BJ (cell line): ENCODE results near the gene FZR1. TPM values are rescaled to one million over a fixed set of nuclear protein-coding genes. Genes with fewer than 3 reads are reported as not detected.

Source experiments
- CTCF ChIA-PET: fragments of 350-600 bp; formaldehyde crosslinking; extraction: SDS; loops from one replicate; lab custom pipeline; 2021; ENCODE audit warnings: antibody characterized with exemption, inconsistent platforms; lab: Yijun Ruan, JAX
- POLR2A ChIA-PET: fragments of 300-600 bp; sonication (Branson Sonifier 250); formaldehyde crosslinking; extraction: SDS; loops from one replicate; lab custom pipeline; 2021; ENCODE audit warnings: antibody characterized with exemption; lab: Charles Lee
- DNase-seq: peaks from one replicate; pipeline ENCODE4 v3.0.0-alpha.2; 2011; ENCODE audit warnings: low read depth
- H3K27me3 ChIP-seq: 2 replicates; pipeline ENCODE4 v1.6.0; 2011; ENCODE audit warnings: low read length; ENCODE audit not compliant: control insufficient read depth, insufficient read depth
- H3K36me3 ChIP-seq: 2 replicates; pipeline ENCODE4 v1.5.1; 2011; ENCODE audit warnings: low read length; ENCODE audit not compliant: control insufficient read depth, insufficient read depth
- H3K4me3 ChIP-seq: 2 replicates; pipeline ENCODE4 v1.5.1; 2011; ENCODE audit warnings: low read depth, mild to moderate bottlenecking, control low read depth, low read length
- CTCF ChIP-seq: IDR thresholded peaks from 2 replicates; pipeline ENCODE4 v1.5.1; 2011; ENCODE audit warnings: low read depth, mild to moderate bottlenecking, control low read depth, inconsistent platforms, low read length, moderate library complexity; ENCODE audit not compliant: insufficient read depth
- polyA plus RNA-seq: library from polyadenylated mRNA; depleted of rRNA; stranded (reverse); fragments of >200 nt; gene quantifications from 2 replicates; pipeline ENCODE4 v1.2.3, GENCODE V29; 2011

FZR1 gene
- polyA plus RNA-seq, 1 experiment: 52.3 TPM

DNA sequence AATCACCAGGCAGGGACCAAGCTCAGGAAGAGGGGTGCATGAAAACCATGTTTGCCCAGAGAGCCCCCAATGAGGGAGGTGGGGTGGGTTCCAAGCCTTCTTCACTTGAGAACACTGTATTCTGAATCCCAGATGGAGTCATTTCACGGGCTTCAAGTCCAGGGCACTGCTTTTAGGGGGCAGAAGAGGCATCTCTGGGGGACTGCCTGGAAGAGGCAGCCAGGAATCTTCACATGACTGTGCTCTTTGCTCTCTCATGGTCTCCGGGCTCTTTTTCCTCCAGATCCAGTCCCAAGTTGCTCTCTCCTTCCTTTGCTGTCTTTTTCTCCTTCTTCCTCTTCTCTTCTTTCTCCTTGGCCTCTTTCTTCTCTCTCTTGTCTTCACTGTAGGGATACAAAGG is 31.5 kb upstream of the FZR1 start:
- TF ChIP-seq CTCF: no peak
- ChIA-PET CTCF (interaction anchor here (1.1 to 6.4 kb wide), 4 partner anchors 10 to 170 kb away, joined by 3 to 62 read pairs (median 44); partner anchors contain the start of gene SMIM44), POLR2A (no interaction called here)
- Histone ChIP-seq H3K36me3 (no peaks in the 10 kb centered on the region), H3K27me3 (0 out of 2 replicates have a peak, but pooled peaks cover 1% of the 10 kb centered on the region), H3K4me3 (no peak overlapping the region)
- no peak for DNase-seq

DNA sequence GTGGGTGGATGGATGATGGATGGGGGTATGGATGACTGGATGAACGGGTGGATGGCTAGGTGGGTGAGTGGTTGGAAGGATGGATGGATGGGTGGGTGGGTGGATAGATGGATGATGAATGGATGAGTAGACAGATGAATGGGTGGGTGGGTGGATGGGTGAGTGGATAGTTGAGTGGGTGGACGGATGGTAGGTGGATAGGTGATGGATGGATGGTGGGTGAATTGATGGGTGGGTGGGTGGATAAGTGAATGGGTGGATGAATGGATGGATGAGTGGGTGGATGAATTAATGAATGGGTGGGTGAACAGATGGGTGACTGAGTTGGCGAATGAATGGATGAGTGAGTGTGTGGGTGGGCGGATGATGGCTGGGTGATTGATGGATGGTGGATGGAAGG is 30.7 kb upstream of the FZR1 start:
- no peak for DNase-seq
- ChIA-PET POLR2A (no interaction called here), CTCF (no interaction called here)
- no peak for TF ChIP-seq CTCF
- H3K27me3 ChIP-seq: 0 out of 2 replicates have a peak, but pooled peaks cover 1% of the 10 kb centered on the region
- no peak overlapping the region for H3K4me3 ChIP-seq
- no peaks in the 10 kb centered on the region for H3K36me3 ChIP-seq

DNA sequence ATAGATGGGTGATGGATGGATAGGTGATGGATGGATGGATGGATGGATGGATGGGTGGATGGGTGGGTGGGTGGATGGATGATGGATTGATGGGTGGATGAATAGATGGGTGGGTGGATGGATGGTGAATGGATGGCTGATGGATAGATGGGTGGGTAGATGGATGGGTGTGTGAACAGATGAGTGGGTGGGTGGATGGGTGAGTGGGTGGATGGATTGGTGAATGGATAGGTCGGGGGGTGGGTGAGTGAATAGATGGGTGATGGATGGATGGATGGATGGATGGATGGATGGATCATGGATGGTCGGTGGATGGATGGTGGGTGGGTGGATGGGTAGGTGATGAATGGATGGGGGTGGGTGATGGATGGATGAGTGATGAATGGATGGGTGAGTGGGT is 29.3 kb upstream of the FZR1 start:
- Histone ChIP-seq H3K36me3 (no peaks in the 10 kb centered on the region), H3K27me3 (peaks cover 7% of the 10 kb centered on the region; the same call in 1 of the 2 replicates), H3K4me3 (no peak overlapping the region)
- no peak for DNase-seq
- POLR2A ChIA-PET: no interaction called here
- no peak for TF ChIP-seq CTCF
- CTCF ChIA-PET: no interaction called here

GRCh38 chr19:3477506-3477905 is 28.6 kb upstream of the FZR1 start:
- ChIA-PET POLR2A (no interaction called here), CTCF (no interaction called here)
- no peak for DNase-seq
- H3K27me3 ChIP-seq: peaks cover 13% of the 10 kb centered on the region
- H3K4me3 ChIP-seq: no peak overlapping the region
- TF ChIP-seq CTCF: no peak
- no peaks in the 10 kb centered on the region for H3K36me3 ChIP-seq

DNA sequence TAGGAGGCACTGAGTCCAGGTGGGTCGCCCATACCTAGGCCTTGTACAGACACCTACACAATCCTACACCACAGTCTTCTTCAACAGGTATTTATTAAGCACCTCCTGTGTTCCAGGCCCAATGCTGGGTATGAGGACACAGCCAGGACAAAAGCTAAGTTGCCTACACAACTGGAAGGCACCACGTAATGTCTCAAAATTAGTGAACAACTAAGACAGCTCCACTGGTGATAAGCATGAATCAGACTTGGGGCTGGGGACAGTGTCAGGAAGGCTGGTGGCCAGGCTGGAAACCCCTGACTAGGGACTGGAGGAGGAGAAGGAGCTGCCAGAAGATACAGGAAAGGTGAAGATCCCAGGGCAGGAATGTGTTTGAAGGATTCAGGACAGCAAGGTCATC is 28.2 kb upstream of the FZR1 start:
- Histone ChIP-seq H3K36me3 (no peaks in the 10 kb centered on the region), H3K27me3 (peaks cover 14% of the 10 kb centered on the region), H3K4me3 (no peak overlapping the region)
- ChIA-PET CTCF (no interaction called here), POLR2A (no interaction called here)
- TF ChIP-seq CTCF: no peak
- DNase-seq: no peak
